ENCODE data around the gene LRFN4. TPM values are rescaled to one million over a fixed set of nuclear protein-coding genes. Genes with fewer than 3 reads are reported as not detected.

Gene LRFN4
- total RNA-seq, 1 donor from 2014 or later = 13.5 TPM

DNA sequence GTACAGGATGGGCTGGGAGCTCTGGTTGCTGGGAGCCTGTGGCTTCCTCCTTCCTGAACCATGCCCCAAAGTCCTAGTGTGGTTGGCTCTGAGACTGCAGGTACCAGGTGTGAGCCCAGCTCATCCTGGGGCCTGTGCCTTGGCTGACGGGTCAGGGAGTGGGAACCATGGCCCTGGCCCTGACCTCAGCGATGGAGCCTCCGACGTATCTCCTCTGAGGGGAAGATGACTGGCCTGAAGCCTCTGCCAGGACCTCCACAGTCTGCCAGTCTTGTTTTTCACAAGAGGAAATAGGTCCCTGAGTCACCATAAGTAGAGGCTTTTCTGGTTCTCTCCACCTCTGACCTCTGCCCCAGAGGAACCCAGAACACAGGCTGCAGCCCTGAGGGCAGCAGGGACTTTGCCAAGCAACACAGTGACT, 10.2 kb upstream of the LRFN4 start:
- H3K36me3 ChIP-seq = peaks cover 24% of the 10 kb centered on the region
- DNase-seq = no peak

DNA sequence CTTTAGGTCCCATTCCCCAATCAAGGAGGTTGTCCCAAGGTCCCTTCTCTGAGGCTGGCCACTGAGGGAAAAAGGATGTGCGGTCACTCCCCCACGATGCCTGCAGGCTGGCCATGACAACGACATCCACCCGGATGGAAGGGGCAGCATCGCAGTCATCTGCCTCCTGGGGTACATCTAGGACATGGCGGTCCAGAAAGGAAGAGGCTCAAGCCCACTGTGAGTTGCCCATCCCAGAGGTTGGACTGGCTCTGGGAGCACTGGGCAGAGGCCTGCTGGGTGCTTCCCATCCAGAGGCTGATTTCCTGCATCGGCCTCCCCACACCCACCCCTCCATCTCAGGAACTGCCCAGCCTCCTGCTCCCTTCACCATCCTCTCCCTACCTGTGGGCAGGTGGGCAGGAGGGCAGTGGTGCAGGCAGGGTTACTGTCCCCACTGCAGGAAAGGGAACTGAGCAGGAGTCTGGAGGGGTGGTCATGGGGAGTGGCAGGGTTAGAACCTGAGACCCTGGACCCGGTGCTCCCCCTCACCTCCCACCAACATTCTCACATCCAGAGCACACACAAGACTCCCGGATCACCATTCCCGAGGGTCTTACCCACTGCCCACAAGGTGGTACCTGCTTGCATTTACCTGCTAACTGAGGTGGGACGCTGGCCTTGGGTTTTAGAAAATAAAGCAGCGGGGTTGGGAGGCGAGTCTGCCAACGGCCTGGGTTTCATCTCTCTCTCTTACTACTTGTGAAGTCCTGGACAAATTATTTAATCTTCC, 9.2 kb upstream of the LRFN4 start:
- no peak overlapping the region for H3K4me3 ChIP-seq
- DNase-seq = no peak
- H3K27ac ChIP-seq (replicated peaks) = no peak overlapping the region
- peaks cover 24% of the 10 kb centered on the region for H3K36me3 ChIP-seq
- no peaks in the 10 kb centered on the region for H3K9me3 ChIP-seq (replicated peaks)
- intact Hi-C loops (cut with micrococcal nuclease) = no loop called here
- no peaks in the 10 kb centered on the region for H3K27me3 ChIP-seq (ENCODE audit: low read depth)
- TF ChIP-seq, protein P1, sequence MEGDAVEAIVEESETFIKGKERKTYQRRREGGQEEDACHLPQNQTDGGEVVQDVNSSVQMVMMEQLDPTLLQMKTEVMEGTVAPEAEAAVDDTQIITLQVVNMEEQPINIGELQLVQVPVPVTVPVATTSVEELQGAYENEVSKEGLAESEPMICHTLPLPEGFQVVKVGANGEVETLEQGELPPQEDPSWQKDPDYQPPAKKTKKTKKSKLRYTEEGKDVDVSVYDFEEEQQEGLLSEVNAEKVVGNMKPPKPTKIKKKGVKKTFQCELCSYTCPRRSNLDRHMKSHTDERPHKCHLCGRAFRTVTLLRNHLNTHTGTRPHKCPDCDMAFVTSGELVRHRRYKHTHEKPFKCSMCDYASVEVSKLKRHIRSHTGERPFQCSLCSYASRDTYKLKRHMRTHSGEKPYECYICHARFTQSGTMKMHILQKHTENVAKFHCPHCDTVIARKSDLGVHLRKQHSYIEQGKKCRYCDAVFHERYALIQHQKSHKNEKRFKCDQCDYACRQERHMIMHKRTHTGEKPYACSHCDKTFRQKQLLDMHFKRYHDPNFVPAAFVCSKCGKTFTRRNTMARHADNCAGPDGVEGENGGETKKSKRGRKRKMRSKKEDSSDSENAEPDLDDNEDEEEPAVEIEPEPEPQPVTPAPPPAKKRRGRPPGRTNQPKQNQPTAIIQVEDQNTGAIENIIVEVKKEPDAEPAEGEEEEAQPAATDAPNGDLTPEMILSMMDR (IDR thresholded peaks at IDR 0.05; ENCODE audit: borderline replicate concordance) = no peak
- peaks cover 21% of the 10 kb centered on the region for H3K4me1 ChIP-seq

More for the DNA sequence above, 10.2 kb upstream of the LRFN4 start:
- Histone ChIP-seq H3K27ac (replicated peaks) (no peak overlapping the region), H3K9me3 (replicated peaks) (no peaks in the 10 kb centered on the region), H3K27me3 (ENCODE audit: low read depth) (no peaks in the 10 kb centered on the region), H3K4me1 (peaks cover 31% of the 10 kb centered on the region), H3K4me3 (no peak overlapping the region)
- TF ChIP-seq, protein P1 (IDR thresholded peaks at IDR 0.05; ENCODE audit: borderline replicate concordance) = no peak
- intact Hi-C loops (cut with micrococcal nuclease) = no loop called here

GRCh38 chr11:66848671-66849500, 8.0 kb upstream of the LRFN4 start:
- no peak for DNase-seq
- intact Hi-C loops (cut with micrococcal nuclease) = no loop called here
- no peak overlapping the region for H3K27ac ChIP-seq (replicated peaks)
- H3K36me3 ChIP-seq = peaks cover 24% of the 10 kb centered on the region
- H3K4me3 ChIP-seq = no peak overlapping the region
- H3K27me3 ChIP-seq (ENCODE audit: low read depth) = no peaks in the 10 kb centered on the region
- TF ChIP-seq, protein P1 (IDR thresholded peaks at IDR 0.05; ENCODE audit: borderline replicate concordance) = no peak
- peaks cover 11% of the 10 kb centered on the region for H3K4me1 ChIP-seq
- H3K9me3 ChIP-seq (replicated peaks) = no peaks in the 10 kb centered on the region

- intact Hi-C loops (cut with micrococcal nuclease) = no loop called here
- H3K27ac ChIP-seq (replicated peaks) = no peak overlapping the region
- TF ChIP-seq, protein P1 (IDR thresholded peaks at IDR 0.05; ENCODE audit: borderline replicate concordance) = no peak
- no peaks in the 10 kb centered on the region for H3K9me3 ChIP-seq (replicated peaks)
- DNase-seq = no peak
- no peaks in the 10 kb centered on the region for H3K27me3 ChIP-seq (ENCODE audit: low read depth)
- H3K4me3 ChIP-seq = no peak overlapping the region
- H3K4me1 ChIP-seq = peaks cover 3% of the 10 kb centered on the region
- H3K36me3 ChIP-seq = peaks cover 24% of the 10 kb centered on the region
Observed at GRCh38 chr11:66849501-66850234, 7.2 kb upstream of the LRFN4 start.

DNA sequence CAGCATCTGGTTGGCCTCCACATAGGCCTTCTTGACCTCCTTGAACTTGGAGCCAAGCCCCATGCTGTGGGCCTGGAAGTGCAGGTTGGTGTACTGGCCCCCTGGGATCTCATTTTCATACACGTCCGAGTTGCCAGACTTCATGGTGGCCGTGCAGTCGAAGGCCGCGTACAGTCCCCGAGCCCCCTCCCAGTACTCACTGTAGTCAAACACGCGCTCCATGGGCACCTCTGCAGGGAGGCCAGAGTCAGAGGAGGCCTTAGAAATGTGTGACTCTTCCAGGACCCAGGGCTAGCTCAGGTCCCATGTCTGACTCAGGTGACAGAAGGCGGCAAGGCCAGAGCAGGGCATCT, 6.7 kb upstream of the LRFN4 start:
- TF ChIP-seq, protein P1 (IDR thresholded peaks at IDR 0.05; ENCODE audit: borderline replicate concordance) = no peak
- Histone ChIP-seq H3K9me3 (replicated peaks) (no peaks in the 10 kb centered on the region), H3K36me3 (peaks cover 18% of the 10 kb centered on the region), H3K27ac (replicated peaks) (no peak overlapping the region), H3K4me3 (no peak overlapping the region), H3K27me3 (ENCODE audit: low read depth) (no peaks in the 10 kb centered on the region), H3K4me1 (peaks cover 2% of the 10 kb centered on the region)
- DNase-seq = no peak
- intact Hi-C loops (cut with micrococcal nuclease) = no loop called here

Data from left ventricle myocardium inferior (tissue), 1 donor.